HepG2 (cell line): Measurements from ENCODE around the gene HMGB2. TPM values are rescaled to one million over a fixed set of nuclear protein-coding genes. Genes with fewer than 3 reads are reported as not detected.
A peak's percentile ranks its signal among the peaks of the same experiment; 100 is the strongest.

Source experiments
- ASH2L ChIP-seq: fragments of 300-600, 200-600 bp; sonication (generic); IDR thresholded peaks from 2 replicates; pipeline ENCODE4 v1.7.0; 2017; ENCODE audit warnings: low read depth, mild to moderate bottlenecking, moderate library complexity, mixed read lengths, low read length; ENCODE audit not compliant: insufficient read length
- ATM ChIP-seq: fragments of 450-650 bp; IDR thresholded peaks from 2 replicates; pipeline ENCODE4 v1.7.1; 2017; ENCODE audit warnings: mild to moderate bottlenecking, borderline replicate concordance
- EED ChIP-seq: sonication (generic); formaldehyde crosslinking; IDR thresholded peaks from 2 replicates; pipeline ENCODE4 v1.5.0; 2020; ENCODE audit warnings: mild to moderate bottlenecking, missing genetic modification reagents
- ELF3 ChIP-seq: IDR thresholded peaks from 2 replicates; pipeline ENCODE4 v1.6.1; 2016; ENCODE audit warnings: missing genetic modification reagents, missing compliant biosample characterization
- FOXM1 ChIP-seq: sonication (generic); formaldehyde crosslinking; IDR thresholded peaks from 2 replicates; pipeline ENCODE4 v1.5.0; 2020; ENCODE audit warnings: missing genetic modification reagents
- HNF4A ChIP-seq: sonication (generic); formaldehyde crosslinking; IDR thresholded peaks from 2 replicates; pipeline ENCODE4 v1.4.0; 2020; ENCODE audit warnings: missing genetic modification reagents
- HOXA5 ChIP-seq: sonication (generic); formaldehyde crosslinking; IDR thresholded peaks from 2 replicates; pipeline ENCODE4 v1.4.0; 2020; ENCODE audit warnings: missing genetic modification reagents
- IKZF1 ChIP-seq: fragments of 450-650 bp; IDR thresholded peaks from 2 replicates; pipeline ENCODE4 v1.7.1; 2016
- KLF13 ChIP-seq: sonication (generic); formaldehyde crosslinking; IDR thresholded peaks from 2 replicates; pipeline ENCODE4 v1.4.0; 2020; ENCODE audit warnings: mild to moderate bottlenecking, missing genetic modification reagents
- MED8 ChIP-seq: sonication (generic); formaldehyde crosslinking; IDR thresholded peaks from 2 replicates; pipeline ENCODE4 v1.8.1; 2023; ENCODE audit warnings: mild to moderate bottlenecking, missing genetic modification reagents; ENCODE audit not compliant: insufficient replicate concordance
- MIXL1 ChIP-seq: IDR thresholded peaks from 2 replicates; pipeline ENCODE4 v1.6.1; 2016
- POLR2G ChIP-seq: fragments of 200-400 bp; formaldehyde crosslinking; IDR thresholded peaks from 2 replicates; pipeline ENCODE4 v1.6.1; 2018; ENCODE audit warnings: mild to moderate bottlenecking, low read depth, low read length, moderate library complexity
- RXRA ChIP-seq: sonication (generic); formaldehyde crosslinking; IDR thresholded peaks from 2 replicates; pipeline ENCODE4 v1.5.1; 2020; ENCODE audit warnings: missing genetic modification reagents
- STAG1 ChIP-seq: sonication (generic); formaldehyde crosslinking; IDR thresholded peaks from 2 replicates; pipeline ENCODE4 v1.4.0; 2020; ENCODE audit warnings: missing genetic modification reagents
- U2AF1 ChIP-seq: fragments of 200-400 bp; formaldehyde crosslinking; optimal IDR thresholded peaks from 2 replicates; pipeline ENCODE3; 2017; ENCODE audit warnings: mild to moderate bottlenecking, low read depth, low read length
- ZFX ChIP-seq: sonication (generic); formaldehyde crosslinking; IDR thresholded peaks from 2 replicates; pipeline ENCODE4 v1.4.0; 2020; ENCODE audit warnings: mild to moderate bottlenecking, low read depth, missing genetic modification reagents, moderate library complexity
- ZMYM4 ChIP-seq: sonication (generic); formaldehyde crosslinking; IDR thresholded peaks from 2 replicates; pipeline ENCODE4 v1.8.1; 2023; ENCODE audit warnings: mild to moderate bottlenecking, missing genetic modification reagents
- ZNF430 ChIP-seq: sonication (generic); formaldehyde crosslinking; IDR thresholded peaks from 2 replicates; pipeline ENCODE4 v1.9.0; 2021; ENCODE audit warnings: mild to moderate bottlenecking, missing genetic modification reagents
- ZNF484 ChIP-seq: sonication (generic); formaldehyde crosslinking; IDR thresholded peaks from 2 replicates; pipeline ENCODE4 v1.5.1; 2020; ENCODE audit warnings: mild to moderate bottlenecking, low read depth, missing genetic modification reagents, borderline replicate concordance
- ZNF776 ChIP-seq: sonication (generic); formaldehyde crosslinking; IDR thresholded peaks from 2 replicates; pipeline ENCODE4 v1.4.0; 2020; ENCODE audit warnings: mild to moderate bottlenecking, missing genetic modification reagents
- polyA plus RNA-seq, 8 experiments: library from polyadenylated mRNA; depleted of rRNA in 3 of 8; stranded (reverse) in 7 of 8; unstranded in 1 of 8; fragments of >200 nt; fragmentation: Illumina TruSeq in 4 of 8; extraction: Trizol in 4 of 8; gene quantifications; 2 replicates each; pipeline versions ENCODE4 v1.2.1 to v1.2.3, GENCODE V29; 2011 to 2016; ENCODE audit warnings: low read depth in 4 of 8, missing spikeins in 1 of 8, mixed read lengths in 1 of 8; ENCODE audit not compliant: insufficient read depth in 1 of 8
- total RNA-seq, 5 experiments: library from RNA; depleted of rRNA; stranded (reverse); fragments of >200 nt; fragmentation: Illumina TruSeq; extraction: Trizol; gene quantifications; 2 replicates each; pipeline ENCODE4 v1.2.3, GENCODE V29; 2016; ENCODE audit warnings: low read depth in 1 of 5
- TF ChIP-seq, protein P1 (sequence below): IDR thresholded peaks from 2 replicates; pipeline ENCODE4 v1.6.1; 2018; ENCODE audit warnings: missing genetic modification reagents, mild to moderate bottlenecking, missing compliant biosample characterization
- TF ChIP-seq, protein P2 (sequence below): sonication (generic); formaldehyde crosslinking; IDR thresholded peaks from 2 replicates; pipeline ENCODE4 v1.4.0; 2020; ENCODE audit warnings: mild to moderate bottlenecking, missing genetic modification reagents

HMGB2 gene
- total and polyA plus RNA-seq, 2 of the 13 experiments (the other 11 are each of a cell fraction or from before 2014, with no cell fraction given) = 90.5 to 332 TPM

DNA sequence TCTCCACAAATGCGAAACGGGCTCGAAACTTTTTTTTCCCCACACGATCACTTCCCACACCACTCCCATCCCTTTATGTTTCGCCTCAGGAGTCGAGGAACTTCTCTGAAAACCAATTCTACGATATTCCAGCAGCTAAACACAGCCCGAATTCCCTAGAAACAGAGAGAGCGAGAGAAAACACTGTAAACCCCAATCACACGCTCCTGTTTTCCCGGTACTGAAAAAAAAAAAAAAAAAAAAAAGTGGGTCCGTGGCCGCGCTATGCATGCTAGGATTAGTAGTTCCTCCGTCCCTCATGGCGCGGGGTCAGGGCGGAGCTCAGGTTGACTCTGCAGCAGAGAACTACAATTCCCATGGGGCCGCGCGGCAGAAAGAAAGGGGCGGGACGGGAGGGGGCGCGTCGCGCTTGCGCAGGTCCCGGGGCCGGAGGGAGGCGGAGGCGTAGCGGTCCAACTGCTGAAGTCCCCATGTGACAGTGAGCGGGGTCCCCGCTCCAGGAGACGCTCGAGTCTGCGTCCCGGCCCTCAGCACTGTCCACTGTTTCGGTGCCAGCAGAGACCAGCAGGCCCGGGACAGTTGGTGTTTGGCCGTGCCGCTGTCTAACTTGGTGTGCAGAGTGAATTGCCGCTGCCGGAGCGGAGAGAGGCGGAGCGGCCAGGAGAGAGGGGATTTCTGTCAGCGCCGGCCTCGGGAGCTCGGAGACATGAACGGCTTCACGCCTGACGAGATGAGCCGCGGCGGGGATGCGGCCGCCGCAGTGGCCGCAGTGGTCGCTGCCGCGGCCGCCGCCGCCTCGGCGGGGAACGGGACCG lies 36.5 kb upstream of the HMGB2 start, which contains the start of gene SAP30 (continued):
- TF ChIP-seq STAG1 (CRISPR knock-in tag) = no peak
- TF ChIP-seq ATM = no peak
- TF ChIP-seq FOXM1 = no peak
- TF ChIP-seq HNF4A = peak; percentile 28; the same call in 1 of the 2 replicates
- TF ChIP-seq IKZF1 = no peak
- TF ChIP-seq KLF13 (CRISPR knock-in tag) = no peak
- TF ChIP-seq HOXA5 (CRISPR knock-in tag) = peak; percentile 82; the same call in 1 of the 2 replicates
- peak; percentile 22 for TF ChIP-seq MED8 (CRISPR knock-in tag)
- peak; percentile 31; the same call in 1 of the 2 replicates for TF ChIP-seq ZNF776
- peak; percentile 65 for TF ChIP-seq ASH2L
- TF ChIP-seq RXRA = 0 out of 2 replicates have a peak, but pooled peaks have one; percentile 29
- TF ChIP-seq, protein P1, sequence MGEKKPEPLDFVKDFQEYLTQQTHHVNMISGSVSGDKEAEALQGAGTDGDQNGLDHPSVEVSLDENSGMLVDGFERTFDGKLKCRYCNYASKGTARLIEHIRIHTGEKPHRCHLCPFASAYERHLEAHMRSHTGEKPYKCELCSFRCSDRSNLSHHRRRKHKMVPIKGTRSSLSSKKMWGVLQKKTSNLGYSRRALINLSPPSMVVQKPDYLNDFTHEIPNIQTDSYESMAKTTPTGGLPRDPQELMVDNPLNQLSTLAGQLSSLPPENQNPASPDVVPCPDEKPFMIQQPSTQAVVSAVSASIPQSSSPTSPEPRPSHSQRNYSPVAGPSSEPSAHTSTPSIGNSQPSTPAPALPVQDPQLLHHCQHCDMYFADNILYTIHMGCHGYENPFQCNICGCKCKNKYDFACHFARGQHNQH (CRISPR knock-in tag) = peak; percentile 63
- TF ChIP-seq POLR2G = peak; percentile 94
- peak; percentile 36; the same call in 1 of the 2 replicates for TF ChIP-seq EED
- TF ChIP-seq ZFX = peak; percentile 92
- peak; percentile 68; the same call in 1 of the 2 replicates for TF ChIP-seq ZMYM4 (CRISPR knock-in tag)
- peak; percentile 37; the same call in 1 of the 2 replicates for TF ChIP-seq MIXL1
- peak; percentile 57; the same call in 1 of the 2 replicates for TF ChIP-seq ELF3 (CRISPR knock-in tag)
- TF ChIP-seq ZNF430 (CRISPR knock-in tag) = peak; percentile 28; the same call in 1 of the 2 replicates
- TF ChIP-seq U2AF1 = peak; percentile 79
- TF ChIP-seq, protein P2, sequence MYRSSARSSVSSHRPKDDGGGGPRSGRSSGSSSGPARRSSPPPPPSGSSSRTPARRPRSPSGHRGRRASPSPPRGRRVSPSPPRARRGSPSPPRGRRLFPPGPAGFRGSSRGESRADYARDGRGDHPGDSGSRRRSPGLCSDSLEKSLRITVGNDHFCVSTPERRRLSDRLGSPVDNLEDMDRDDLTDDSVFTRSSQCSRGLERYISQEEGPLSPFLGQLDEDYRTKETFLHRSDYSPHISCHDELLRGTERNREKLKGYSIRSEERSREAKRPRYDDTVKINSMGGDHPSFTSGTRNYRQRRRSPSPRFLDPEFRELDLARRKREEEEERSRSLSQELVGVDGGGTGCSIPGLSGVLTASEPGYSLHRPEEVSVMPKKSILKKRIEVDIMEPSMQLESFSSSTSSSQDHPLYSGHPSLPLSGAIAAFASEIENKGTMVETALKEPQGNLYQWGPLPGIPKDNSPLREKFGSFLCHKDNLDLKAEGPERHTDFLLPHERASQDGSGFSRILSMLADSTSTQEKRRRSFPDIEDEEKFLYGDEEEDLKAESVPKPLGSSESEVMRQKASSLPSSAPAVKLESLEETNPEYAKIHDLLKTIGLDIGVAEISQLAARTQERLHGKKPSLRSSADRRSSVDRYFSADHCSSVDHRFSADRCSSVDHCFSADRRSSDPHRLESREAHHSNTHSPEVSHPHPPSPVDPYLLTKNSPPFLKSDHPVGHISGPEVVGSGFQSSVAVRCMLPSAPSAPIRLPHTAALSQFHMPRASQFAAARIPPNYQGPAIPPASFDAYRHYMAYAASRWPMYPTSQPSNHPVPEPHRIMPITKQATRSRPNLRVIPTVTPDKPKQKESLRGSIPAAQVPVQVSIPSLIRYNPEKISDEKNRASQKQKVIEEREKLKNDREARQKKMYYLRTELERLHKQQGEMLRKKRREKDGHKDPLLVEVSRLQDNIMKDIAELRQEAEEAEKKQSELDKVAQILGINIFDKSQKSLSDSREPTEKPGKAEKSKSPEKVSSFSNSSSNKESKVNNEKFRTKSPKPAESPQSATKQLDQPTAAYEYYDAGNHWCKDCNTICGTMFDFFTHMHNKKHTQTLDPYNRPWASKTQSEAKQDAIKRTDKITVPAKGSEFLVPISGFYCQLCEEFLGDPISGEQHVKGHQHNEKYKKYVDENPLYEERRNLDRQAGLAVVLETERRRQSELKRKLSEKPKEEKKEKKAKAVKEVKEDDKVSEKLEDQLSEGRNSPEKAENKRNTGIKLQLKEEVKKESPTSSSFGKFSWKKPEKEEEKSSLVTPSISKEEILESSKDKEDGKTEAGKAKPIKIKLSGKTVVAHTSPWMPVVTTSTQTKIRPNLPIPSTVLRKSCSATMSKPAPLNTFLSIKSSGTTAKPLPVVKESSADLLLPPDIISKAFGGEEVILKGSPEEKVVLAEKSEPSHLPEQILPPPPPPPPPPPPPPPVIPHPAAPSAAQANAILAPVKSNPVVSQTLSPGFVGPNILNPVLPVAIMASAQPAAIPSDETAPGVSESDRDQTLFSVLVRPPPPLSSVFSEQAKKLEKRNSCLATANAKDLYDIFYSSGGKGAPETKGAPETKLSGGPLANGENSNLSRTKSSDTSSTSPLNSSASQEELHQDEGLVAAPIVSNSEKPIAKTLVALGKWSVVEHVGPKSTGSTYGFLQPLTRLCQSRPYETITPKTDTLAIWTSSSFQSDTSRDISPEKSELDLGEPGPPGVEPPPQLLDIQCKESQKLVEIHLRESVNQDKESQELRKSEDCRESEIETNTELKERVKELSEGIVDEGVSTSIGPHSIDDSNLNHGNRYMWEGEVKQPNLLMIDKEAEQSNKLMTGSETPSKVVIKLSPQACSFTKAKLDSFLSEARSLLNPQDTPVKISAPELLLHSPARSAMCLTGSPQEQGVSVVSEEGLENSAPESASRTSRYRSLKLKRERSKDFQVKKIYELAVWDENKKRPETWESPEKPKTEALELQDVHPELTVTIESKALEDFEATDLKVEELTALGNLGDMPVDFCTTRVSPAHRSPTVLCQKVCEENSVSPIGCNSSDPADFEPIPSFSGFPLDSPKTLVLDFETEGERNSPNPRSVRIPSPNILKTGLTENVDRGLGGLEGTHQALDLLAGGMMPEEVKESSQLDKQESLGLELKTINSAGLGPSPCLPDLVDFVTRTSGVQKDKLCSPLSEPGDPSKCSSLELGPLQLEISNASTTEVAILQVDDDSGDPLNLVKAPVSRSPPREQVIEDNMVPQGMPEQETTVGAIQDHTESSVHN (CRISPR knock-in tag) = no peak; the same call in 1 of the 2 replicates
- TF ChIP-seq ZNF484 = no peak
